ENCODE data around the gene PTPRN2.
"Not testable (repeated sequence)": the region's sequence is repeated elsewhere in the genome, so short reads cannot be mapped to it uniquely, and the experiment has no call there.

Gene PTPRN2

GRCh38 chr7:158461824-158462223, 125.8 kb downstream of the PTPRN2 start:
- TF ChIP-seq POLR2A (IDR thresholded peaks at IDR 0.05; ENCODE audit: extremely low read depth, insufficient read length) (no peak), MYC (IDR thresholded peaks at IDR 0.05; ENCODE audit: low read depth, low read length) (no peak), MAX (IDR thresholded peaks at IDR 0.05; ENCODE audit: low read depth, low read length) (no peak)
- no peak overlapping the region for H3K4me3 ChIP-seq (ENCODE audit: low read depth, low read length)
- peak; percentile 36 for DNase-seq (ENCODE audit: low read depth)

GRCh38 chr7:158460665-158461064, 127.0 kb downstream of the PTPRN2 start:
- TF ChIP-seq MAX (IDR thresholded peaks at IDR 0.05; ENCODE audit: low read depth, low read length) (no peak), MYC (IDR thresholded peaks at IDR 0.05; ENCODE audit: low read depth, low read length) (no peak), CTCF (IDR thresholded peaks at IDR 0.05; ENCODE audit: low read depth, low read length) (no peak), POLR2A (IDR thresholded peaks at IDR 0.05; ENCODE audit: extremely low read depth, insufficient read length) (no peak)
- no peak overlapping the region for H3K4me3 ChIP-seq (ENCODE audit: low read depth, low read length)
- no peak for DNase-seq (ENCODE audit: low read depth)

- no peak overlapping the region for H3K4me3 ChIP-seq (ENCODE audit: low read depth, low read length)
- no peak for DNase-seq (ENCODE audit: low read depth)
- TF ChIP-seq MAX (IDR thresholded peaks at IDR 0.05; ENCODE audit: low read depth, low read length) = no peak
- TF ChIP-seq MYC (IDR thresholded peaks at IDR 0.05; ENCODE audit: low read depth, low read length) = no peak
- no peak for TF ChIP-seq CTCF (IDR thresholded peaks at IDR 0.05; ENCODE audit: low read depth, low read length)
- no peak for TF ChIP-seq POLR2A (IDR thresholded peaks at IDR 0.05; ENCODE audit: extremely low read depth, insufficient read length)
Observed at GRCh38 chr7:158458716-158459282, 128.8 kb downstream of the PTPRN2 start.

- no peak for DNase-seq (ENCODE audit: low read depth)
- no peak for TF ChIP-seq POLR2A (IDR thresholded peaks at IDR 0.05; ENCODE audit: extremely low read depth, insufficient read length)
- TF ChIP-seq MAX (IDR thresholded peaks at IDR 0.05; ENCODE audit: low read depth, low read length) = no peak
- no peak for TF ChIP-seq MYC (IDR thresholded peaks at IDR 0.05; ENCODE audit: low read depth, low read length)
- no peak overlapping the region for H3K4me3 ChIP-seq (ENCODE audit: low read depth, low read length)
Observed at GRCh38 chr7:158458096-158458495, 129.5 kb downstream of the PTPRN2 start.

GRCh38 chr7:158457586-158457985, 130.0 kb downstream of the PTPRN2 start:
- H3K4me3 ChIP-seq (ENCODE audit: low read depth, low read length); DNase-seq (ENCODE audit: low read depth): not testable (repeated sequence)

- no peak overlapping the region for H3K4me3 ChIP-seq (ENCODE audit: low read depth, low read length)
- TF ChIP-seq MAX (IDR thresholded peaks at IDR 0.05; ENCODE audit: low read depth, low read length) (no peak), POLR2A (IDR thresholded peaks at IDR 0.05; ENCODE audit: extremely low read depth, insufficient read length) (no peak), MYC (IDR thresholded peaks at IDR 0.05; ENCODE audit: low read depth, low read length) (no peak), CTCF (IDR thresholded peaks at IDR 0.05; ENCODE audit: low read depth, low read length) (no peak)
- no peak for DNase-seq (ENCODE audit: low read depth)
Observed at GRCh38 chr7:158454631-158455030, 133.0 kb downstream of the PTPRN2 start.

GRCh38 chr7:158453663-158454062, 134.0 kb downstream of the PTPRN2 start:
- no peak overlapping the region for H3K4me3 ChIP-seq (ENCODE audit: low read depth, low read length)
- no peak for DNase-seq (ENCODE audit: low read depth)
- no peak for TF ChIP-seq POLR2A (IDR thresholded peaks at IDR 0.05; ENCODE audit: extremely low read depth, insufficient read length)
- no peak for TF ChIP-seq MAX (IDR thresholded peaks at IDR 0.05; ENCODE audit: low read depth, low read length)
- TF ChIP-seq CTCF (IDR thresholded peaks at IDR 0.05; ENCODE audit: low read depth, low read length) = no peak
- no peak for TF ChIP-seq MYC (IDR thresholded peaks at IDR 0.05; ENCODE audit: low read depth, low read length)
